ENCODE results near the gene SMPX. TPM values are rescaled to one million over a fixed set of nuclear protein-coding genes. Genes with fewer than 3 reads are reported as not detected.

Gene SMPX
- total RNA-seq, 2 donors from 2014 or later, result not detected

DNA sequence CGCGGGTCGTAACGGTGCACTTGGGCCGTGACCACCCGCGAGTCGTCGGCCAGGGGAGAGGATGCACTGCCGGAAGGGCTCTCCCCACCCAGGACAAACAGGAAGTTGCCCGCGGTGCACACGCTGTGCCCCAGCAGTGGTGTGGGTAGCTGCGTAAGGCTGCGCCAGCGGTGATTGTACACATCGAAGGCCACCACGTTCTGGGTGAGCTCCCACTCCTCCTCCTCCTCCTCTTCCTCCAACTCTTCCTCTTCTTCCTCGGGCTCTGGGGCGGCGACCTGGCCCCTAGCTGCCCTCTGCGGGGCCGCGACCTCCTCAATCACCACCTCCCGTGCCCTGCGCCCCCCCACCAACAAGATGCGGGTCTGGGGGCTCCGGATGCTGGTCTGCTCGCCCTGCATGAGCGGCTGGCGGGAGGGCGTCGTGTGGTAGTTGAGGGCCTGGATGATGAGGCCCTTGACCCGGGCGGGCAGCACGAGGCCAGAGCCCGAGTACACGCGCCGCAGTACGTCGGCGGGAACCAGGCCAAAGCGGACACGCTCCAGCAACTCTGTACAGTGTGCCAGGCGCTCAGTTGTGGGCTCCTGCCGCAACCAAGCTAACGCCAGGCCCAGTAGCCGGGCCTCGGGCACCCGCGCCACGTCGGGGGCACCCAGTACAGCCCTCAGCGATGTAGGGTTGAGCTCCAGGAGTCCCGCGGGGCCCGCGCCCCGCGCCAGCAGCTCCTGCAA, 101.2 kb downstream of the SMPX start:
- no peak overlapping the region for H3K27ac Mint-ChIP-seq
- H3K9me3 Mint-ChIP-seq, result no peaks in the 10 kb centered on the region
- H3K36me3 Mint-ChIP-seq, result no peaks in the 10 kb centered on the region
- ATAC-seq (no peak), DNase-seq (ENCODE audit: low spot score in 2 of 2) (no peak)

Other genes with a start within 250 kb of the SMPX start
- gene KLHL34, start 99.8 kb downstream of the SMPX start, total RNA-seq, result 1 to 10 TPM in 1 of 2 donors, under 1 TPM in 1; 0.76 to 1.5 TPM
- gene MBTPS2, start 81.5 kb upstream of the SMPX start, total RNA-seq, result 1 to 10 TPM; 1.4 to 5.4 TPM
- under 1 TPM; 0.32 to 0.54 TPM for gene YY2, start 97.9 kb upstream of the SMPX start, total RNA-seq
- 100 to 1,000 TPM in 1 of 2 donors, 10 to 100 TPM in 1; 38.0 to 105 TPM for gene SMS, start 182.6 kb upstream of the SMPX start, total RNA-seq

All from activated naive CD4-positive, alpha-beta T cell treated with anti-CD3 and anti-CD28 coated beads, Interleukin-2, amount 50 U/mL, for 72 hours (primary cell).